HepG2 (cell line): ENCODE results near the gene GABBR2. TPM values are rescaled to one million over a fixed set of nuclear protein-coding genes. Genes with fewer than 3 reads are reported as not detected.

Experiments used
- ARNT2 ChIP-seq: sonication (generic); formaldehyde crosslinking; IDR thresholded peaks from 2 replicates; pipeline ENCODE4 v1.8.0; 2022; ENCODE audit warnings: mild to moderate bottlenecking, low read depth, missing genetic modification reagents, moderate library complexity
- FOXO4 ChIP-seq: sonication (generic); formaldehyde crosslinking; conservative IDR thresholded peaks from 2 replicates; pipeline ENCODE4 v1.8.1; 2023; ENCODE audit warnings: missing genetic modification reagents
- HNF1A ChIP-seq, 2 experiments: sonication (generic) in 1 of 2; formaldehyde crosslinking in 1 of 2; IDR thresholded peaks; 2 replicates each; pipeline versions ENCODE4 v1.4.0 to v1.6.1; 2016 to 2020; ENCODE audit warnings: borderline replicate concordance in 1 of 2, low read depth in 1 of 2, mild to moderate bottlenecking in 1 of 2, missing genetic modification reagents in 1 of 2
- KLF11 ChIP-seq: IDR thresholded peaks from 2 replicates; pipeline ENCODE4 v1.6.1; 2016; ENCODE audit warnings: missing compliant biosample characterization
- MZF1 ChIP-seq: sonication (generic); formaldehyde crosslinking; IDR thresholded peaks from 2 replicates; pipeline ENCODE4 v1.8.1; 2023; ENCODE audit warnings: mild to moderate bottlenecking, missing genetic modification reagents, borderline replicate concordance
- NR2C2 ChIP-seq: sonication (generic); formaldehyde crosslinking; IDR thresholded peaks from 2 replicates; pipeline ENCODE4 v1.4.0; 2020; ENCODE audit warnings: missing genetic modification reagents, mild to moderate bottlenecking, moderate library complexity, borderline replicate concordance
- SAP130 ChIP-seq: IDR thresholded peaks from 2 replicates; pipeline ENCODE4 v1.6.1; 2016; ENCODE audit warnings: low read depth
- TARDBP ChIP-seq: sonication (generic); formaldehyde crosslinking; IDR thresholded peaks from 2 replicates; pipeline ENCODE4 v1.8.0; 2022; ENCODE audit warnings: mild to moderate bottlenecking, missing genetic modification reagents
- YEATS4 ChIP-seq: sonication (generic); formaldehyde crosslinking; IDR thresholded peaks from 2 replicates; pipeline ENCODE4 v1.4.0; 2020; ENCODE audit warnings: missing genetic modification reagents, borderline replicate concordance
- ZBTB49 ChIP-seq: sonication (generic); formaldehyde crosslinking; IDR thresholded peaks from 2 replicates; pipeline ENCODE4 v1.4.0; 2020; ENCODE audit warnings: missing genetic modification reagents, borderline replicate concordance
- ZFP62 ChIP-seq: sonication (generic); formaldehyde crosslinking; IDR thresholded peaks from 2 replicates; pipeline ENCODE4 v1.4.0; 2020; ENCODE audit warnings: missing genetic modification reagents
- ZFY ChIP-seq: sonication (generic); formaldehyde crosslinking; IDR thresholded peaks from 2 replicates; pipeline ENCODE4 v1.4.0; 2020; ENCODE audit warnings: missing genetic modification reagents
- ZNF264 ChIP-seq: sonication (generic); formaldehyde crosslinking; IDR thresholded peaks from 2 replicates; pipeline ENCODE4 v1.4.0; 2020; ENCODE audit warnings: missing genetic modification reagents
- ZNF510 ChIP-seq: sonication (generic); formaldehyde crosslinking; IDR thresholded peaks from 2 replicates; pipeline ENCODE4 v1.4.0; 2020; ENCODE audit warnings: low read depth, mild to moderate bottlenecking, missing genetic modification reagents
- ZNF614 ChIP-seq: IDR thresholded peaks from 2 replicates; pipeline ENCODE4 v1.6.1; 2018; ENCODE audit warnings: missing biosample characterization, missing genetic modification reagents, inconsistent platforms, borderline replicate concordance
- polyA plus RNA-seq, 8 experiments: library from polyadenylated mRNA; depleted of rRNA in 3 of 8; stranded (reverse) in 7 of 8; unstranded in 1 of 8; fragments of >200 nt; fragmentation: Illumina TruSeq in 4 of 8; extraction: Trizol in 4 of 8; gene quantifications; 2 replicates each; pipeline versions ENCODE4 v1.2.1 to v1.2.3, GENCODE V29; 2011 to 2016; ENCODE audit warnings: low read depth in 4 of 8, missing spikeins in 1 of 8, mixed read lengths in 1 of 8; ENCODE audit not compliant: insufficient read depth in 1 of 8
- total RNA-seq, 5 experiments: library from RNA; depleted of rRNA; stranded (reverse); fragments of >200 nt; fragmentation: Illumina TruSeq; extraction: Trizol; gene quantifications; 2 replicates each; pipeline ENCODE4 v1.2.3, GENCODE V29; 2016; ENCODE audit warnings: low read depth in 1 of 5
- TF ChIP-seq, protein P1 (sequence below): sonication (generic); formaldehyde crosslinking; IDR thresholded peaks from 2 replicates; pipeline ENCODE4 v1.5.0; 2020; ENCODE audit warnings: mild to moderate bottlenecking, missing genetic modification reagents
- TF ChIP-seq, protein P2 (sequence below): sonication (generic); formaldehyde crosslinking; IDR thresholded peaks from 2 replicates; pipeline ENCODE4 v1.5.0; 2020; ENCODE audit warnings: missing genetic modification reagents

GABBR2 gene
- total and polyA plus RNA-seq, 2 of the 13 experiments (the other 11 are each of a cell fraction or from before 2014, with no cell fraction given): 0.02 TPM; not detected in 1

DNA sequence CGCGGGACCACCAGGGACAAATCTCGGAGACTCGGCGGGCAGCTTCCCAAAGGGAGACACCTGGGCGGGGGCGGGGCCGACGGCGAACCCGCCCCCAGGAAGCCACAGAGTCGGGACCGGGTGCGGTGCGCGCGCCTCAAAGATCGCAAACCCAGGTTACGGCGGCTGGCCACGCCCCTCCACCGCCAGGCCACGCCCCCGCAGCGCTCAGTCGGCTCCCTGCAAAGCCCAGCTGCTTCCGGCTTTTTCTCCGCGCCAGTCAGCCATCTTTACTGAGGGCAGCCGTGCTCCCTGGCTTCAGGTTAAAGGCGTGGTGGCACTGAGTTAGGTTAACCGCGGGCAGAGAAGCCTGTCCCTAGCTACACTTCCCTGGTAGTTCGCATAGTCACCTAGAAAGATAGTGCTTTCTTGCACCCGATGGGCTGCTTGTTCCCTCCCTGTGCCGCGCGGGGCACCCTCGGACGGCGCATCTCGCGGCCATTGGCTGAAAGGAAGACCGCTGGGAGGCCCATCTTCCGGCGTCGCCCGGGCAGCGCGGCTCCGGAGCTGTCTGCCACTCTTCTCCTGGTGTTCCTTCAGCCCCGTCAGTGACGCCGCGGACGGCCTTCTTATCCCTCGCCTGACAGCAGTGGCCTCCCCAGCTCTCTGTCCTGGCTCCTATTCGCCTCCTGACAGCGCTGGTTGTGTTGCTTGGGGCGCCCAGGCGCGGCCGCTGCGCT, 453.0 kb downstream of the GABBR2 start, which contains the start of gene TBC1D2 (continued):
- TF ChIP-seq HNF1A (IDR thresholded peaks at IDR 0.05; ENCODE audit: low read depth) (no peak), HNF1A (CRISPR knock-in tag; IDR thresholded peaks at IDR 0.05; ENCODE audit: borderline replicate concordance) (peak; percentile 29; the same call in 1 of the 2 replicates), ZNF614 (CRISPR knock-in tag) (no peak; the same call in 1 of the 2 replicates), ZFP62 (no peak), ARNT2 (CRISPR knock-in tag) (peak; percentile 63), SAP130 (CRISPR knock-in tag) (peak; percentile 87), FOXO4 (no peak), ZFY (CRISPR knock-in tag) (peak; percentile 97), ZNF264 (CRISPR knock-in tag) (peak; percentile 81), MZF1 (CRISPR knock-in tag) (no peak), ZBTB49 (CRISPR knock-in tag) (no peak), NR2C2 (CRISPR knock-in tag) (peak; percentile 87), KLF11 (CRISPR knock-in tag) (0 out of 2 replicates have a peak, but pooled peaks have one; percentile 53), TARDBP (peak; percentile 81), YEATS4 (CRISPR knock-in tag) (peak; percentile 86), ZNF510 (CRISPR knock-in tag) (peak; percentile 80)
- TF ChIP-seq, protein P1, sequence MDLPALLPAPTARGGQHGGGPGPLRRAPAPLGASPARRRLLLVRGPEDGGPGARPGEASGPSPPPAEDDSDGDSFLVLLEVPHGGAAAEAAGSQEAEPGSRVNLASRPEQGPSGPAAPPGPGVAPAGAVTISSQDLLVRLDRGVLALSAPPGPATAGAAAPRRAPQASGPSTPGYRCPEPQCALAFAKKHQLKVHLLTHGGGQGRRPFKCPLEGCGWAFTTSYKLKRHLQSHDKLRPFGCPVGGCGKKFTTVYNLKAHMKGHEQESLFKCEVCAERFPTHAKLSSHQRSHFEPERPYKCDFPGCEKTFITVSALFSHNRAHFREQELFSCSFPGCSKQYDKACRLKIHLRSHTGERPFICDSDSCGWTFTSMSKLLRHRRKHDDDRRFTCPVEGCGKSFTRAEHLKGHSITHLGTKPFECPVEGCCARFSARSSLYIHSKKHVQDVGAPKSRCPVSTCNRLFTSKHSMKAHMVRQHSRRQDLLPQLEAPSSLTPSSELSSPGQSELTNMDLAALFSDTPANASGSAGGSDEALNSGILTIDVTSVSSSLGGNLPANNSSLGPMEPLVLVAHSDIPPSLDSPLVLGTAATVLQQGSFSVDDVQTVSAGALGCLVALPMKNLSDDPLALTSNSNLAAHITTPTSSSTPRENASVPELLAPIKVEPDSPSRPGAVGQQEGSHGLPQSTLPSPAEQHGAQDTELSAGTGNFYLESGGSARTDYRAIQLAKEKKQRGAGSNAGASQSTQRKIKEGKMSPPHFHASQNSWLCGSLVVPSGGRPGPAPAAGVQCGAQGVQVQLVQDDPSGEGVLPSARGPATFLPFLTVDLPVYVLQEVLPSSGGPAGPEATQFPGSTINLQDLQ (CRISPR knock-in tag): no peak
- TF ChIP-seq, protein P2, sequence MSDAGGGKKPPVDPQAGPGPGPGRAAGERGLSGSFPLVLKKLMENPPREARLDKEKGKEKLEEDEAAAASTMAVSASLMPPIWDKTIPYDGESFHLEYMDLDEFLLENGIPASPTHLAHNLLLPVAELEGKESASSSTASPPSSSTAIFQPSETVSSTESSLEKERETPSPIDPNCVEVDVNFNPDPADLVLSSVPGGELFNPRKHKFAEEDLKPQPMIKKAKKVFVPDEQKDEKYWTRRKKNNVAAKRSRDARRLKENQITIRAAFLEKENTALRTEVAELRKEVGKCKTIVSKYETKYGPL (CRISPR knock-in tag): 0 out of 2 replicates have a peak, but pooled peaks have one; percentile 32
